GM18951 (cell line): ENCODE data around the gene ZNF609.

Experiments used
- POLR2A ChIP-seq: IDR thresholded peaks from 4 replicates; pipeline ENCODE4 v1.6.1; 2011; ENCODE audit warnings: mild to moderate bottlenecking; ENCODE audit not compliant: insufficient read length, insufficient read depth; ENCODE audit errors: extremely low read depth
- in situ Hi-C: fragments of 300-500 bp; cut with MboI; formaldehyde crosslinking; loops from one replicate; pipeline ENCODE4 v1.12.0; 2022; ENCODE audit warnings: low sequenced_read_pairs, mixed read lengths, inconsistent platforms; ENCODE audit not compliant: unreplicated experiment

ZNF609 gene

DNA sequence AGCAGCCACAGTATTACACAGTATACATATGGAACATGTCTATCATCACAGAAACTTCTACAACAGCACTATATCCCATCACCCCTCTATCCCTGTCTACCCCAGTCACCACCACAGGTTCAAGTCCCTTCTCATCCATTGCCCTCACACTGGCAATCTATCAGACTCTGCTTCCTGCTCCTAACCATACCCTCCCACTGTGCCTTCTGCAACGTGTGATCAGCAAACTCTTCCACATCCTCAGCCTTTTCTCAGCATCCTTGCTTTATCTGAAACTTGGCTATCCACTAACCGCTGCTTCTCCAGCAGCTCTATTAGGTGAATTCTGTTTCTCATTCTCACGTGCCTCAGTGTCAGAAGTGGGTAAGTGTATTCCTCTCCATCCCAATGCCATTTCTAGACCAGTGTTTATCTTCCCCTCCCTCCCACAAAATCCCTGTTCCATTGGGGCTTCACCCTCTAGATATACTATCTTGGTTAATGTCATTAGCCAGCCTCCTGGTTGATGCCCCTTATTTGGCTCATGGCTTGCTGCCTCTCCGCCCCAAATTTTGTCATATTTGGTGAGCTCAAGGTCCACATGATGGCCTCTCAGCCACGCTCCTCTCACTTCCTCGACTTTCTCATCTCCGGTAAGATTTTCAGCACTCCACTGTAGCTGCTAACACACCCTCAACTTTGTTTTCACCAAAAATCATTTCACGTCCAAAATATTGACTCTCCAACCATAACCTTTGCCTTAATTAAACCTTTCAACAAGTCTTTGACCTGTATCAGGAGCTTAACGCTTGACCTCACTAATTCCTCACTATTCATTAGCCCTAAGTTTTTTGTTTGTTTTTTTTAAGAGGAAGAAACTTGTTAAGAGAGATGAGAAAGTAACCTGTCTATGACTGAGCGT is 245.9 kb downstream of the ZNF609 start:
- TF ChIP-seq POLR2A, result no peak
- in situ Hi-C loops, result no loop called here

GRCh38 chr15:64710676-64711428 is 250.5 kb downstream of the ZNF609 start:
- in situ Hi-C loops, result no loop called here
- no peak for TF ChIP-seq POLR2A

- in situ Hi-C loops, result no loop called here
- TF ChIP-seq POLR2A, result no peak
These were observed 252.0 kb downstream of the ZNF609 start for GRCh38 chr15:64712353-64712752.

GRCh38 chr15:64713592-64713991 is 253.2 kb downstream of the ZNF609 start:
- in situ Hi-C loops, result no loop called here
- TF ChIP-seq POLR2A, result no peak

DNA sequence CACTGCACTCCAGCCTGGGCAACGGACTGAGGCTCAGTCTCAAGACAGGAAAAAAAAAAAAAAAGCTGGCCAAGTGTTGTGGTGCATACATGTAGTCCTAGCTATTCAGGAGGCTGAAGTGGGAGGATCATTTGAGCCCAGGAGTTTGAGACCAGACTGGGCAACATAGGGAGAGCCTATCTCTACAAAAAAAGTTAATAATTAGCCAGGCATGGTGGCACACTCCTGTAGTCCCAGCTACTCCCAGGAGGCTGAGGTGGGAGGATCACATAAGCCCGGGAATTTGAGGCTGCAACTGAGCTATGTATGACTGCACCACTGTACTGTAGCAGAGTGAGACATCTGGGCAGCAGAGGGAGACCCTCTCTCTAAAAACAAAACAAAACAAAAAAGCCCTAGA is 256.1 kb downstream of the ZNF609 start:
- no peak for TF ChIP-seq POLR2A
- in situ Hi-C loops, result no loop called here

- in situ Hi-C loops, result no loop called here
These were observed 256.8 kb downstream of the ZNF609 start for GRCh38 chr15:64717130-64717529.

DNA sequence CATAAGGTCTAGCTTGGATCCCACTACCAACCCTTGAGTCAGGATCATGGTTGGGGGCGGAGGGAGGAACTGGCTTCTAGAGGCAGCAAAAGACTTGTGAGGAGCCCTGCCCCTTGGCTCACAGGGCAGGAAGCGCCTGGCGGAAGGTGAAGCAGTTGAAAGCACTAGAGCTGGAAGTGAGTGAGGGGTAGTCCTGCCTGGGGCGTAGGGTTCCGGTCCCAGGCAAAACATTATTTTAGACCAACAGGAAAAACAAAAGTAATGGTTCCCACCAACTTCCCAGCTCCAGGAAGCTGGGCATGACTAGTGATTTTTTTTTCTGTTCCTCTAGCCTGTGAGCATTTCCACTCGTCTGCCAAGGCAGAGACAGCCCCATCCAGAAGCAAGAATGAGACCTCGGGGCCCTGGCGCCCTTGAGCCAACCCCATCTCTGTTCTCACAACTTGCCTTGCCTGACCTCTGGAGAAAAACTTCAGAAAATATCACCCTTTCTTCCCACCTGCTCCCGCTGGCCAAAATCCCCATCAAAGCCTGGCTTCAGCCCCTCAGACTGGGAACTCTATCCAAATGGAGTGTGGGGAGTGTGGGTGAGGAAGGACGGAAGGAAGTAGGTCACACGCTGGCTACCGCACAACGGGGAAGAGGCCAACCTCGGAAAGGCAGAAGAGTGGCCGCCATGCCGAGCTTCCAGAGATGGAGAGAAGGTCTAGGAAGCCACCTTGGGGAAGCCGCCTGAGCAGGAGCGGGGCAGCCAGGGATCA is 257.5 kb downstream of the ZNF609 start:
- TF ChIP-seq POLR2A, result no peak
- in situ Hi-C loops, result no loop called here

More at GRCh38 chr15:64717130-64717529, 256.8 kb downstream of the ZNF609 start:
- no peak for TF ChIP-seq POLR2A

- TF ChIP-seq POLR2A, result no peak
- in situ Hi-C loops, result no loop called here
These were observed 259.8 kb downstream of the ZNF609 start for GRCh38 chr15:64720188-64720587.

DNA sequence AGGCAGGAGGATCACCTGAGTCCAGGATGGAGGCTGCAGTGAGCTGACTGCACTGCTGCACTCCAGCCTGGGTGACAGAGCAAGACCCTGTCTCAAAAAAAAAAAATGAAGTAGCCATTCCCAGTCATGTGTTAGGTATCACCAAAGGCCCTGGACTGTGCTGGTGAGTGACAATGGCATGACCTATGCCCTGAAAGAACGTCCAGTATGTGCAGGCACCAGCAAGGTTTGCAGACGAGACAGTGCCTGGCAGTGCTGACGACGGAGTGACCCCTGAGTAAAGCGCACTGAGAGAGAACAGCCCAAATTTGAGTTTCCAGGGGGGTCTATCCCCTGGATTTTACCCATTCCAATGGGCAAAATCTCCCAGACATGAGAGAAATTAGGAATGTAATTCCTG is 269.8 kb downstream of the ZNF609 start:
- in situ Hi-C loops, result loop anchor here (10.0 kb wide), 1 partner anchor 45 kb away; no protein-coding TSS in a partner anchor
- no peak for TF ChIP-seq POLR2A

- TF ChIP-seq POLR2A, result no peak
- in situ Hi-C loops, result loop anchor here (10.0 kb wide), 1 partner anchor 46 kb away; no protein-coding TSS in a partner anchor
These were observed 270.8 kb downstream of the ZNF609 start for GRCh38 chr15:64731012-64731804.

- TF ChIP-seq POLR2A, result no peak
- in situ Hi-C loops, result loop anchor here (10.0 kb wide), 1 partner anchor 47 kb away; no protein-coding TSS in a partner anchor
These were observed 271.4 kb downstream of the ZNF609 start for GRCh38 chr15:64731805-64732151.

DNA sequence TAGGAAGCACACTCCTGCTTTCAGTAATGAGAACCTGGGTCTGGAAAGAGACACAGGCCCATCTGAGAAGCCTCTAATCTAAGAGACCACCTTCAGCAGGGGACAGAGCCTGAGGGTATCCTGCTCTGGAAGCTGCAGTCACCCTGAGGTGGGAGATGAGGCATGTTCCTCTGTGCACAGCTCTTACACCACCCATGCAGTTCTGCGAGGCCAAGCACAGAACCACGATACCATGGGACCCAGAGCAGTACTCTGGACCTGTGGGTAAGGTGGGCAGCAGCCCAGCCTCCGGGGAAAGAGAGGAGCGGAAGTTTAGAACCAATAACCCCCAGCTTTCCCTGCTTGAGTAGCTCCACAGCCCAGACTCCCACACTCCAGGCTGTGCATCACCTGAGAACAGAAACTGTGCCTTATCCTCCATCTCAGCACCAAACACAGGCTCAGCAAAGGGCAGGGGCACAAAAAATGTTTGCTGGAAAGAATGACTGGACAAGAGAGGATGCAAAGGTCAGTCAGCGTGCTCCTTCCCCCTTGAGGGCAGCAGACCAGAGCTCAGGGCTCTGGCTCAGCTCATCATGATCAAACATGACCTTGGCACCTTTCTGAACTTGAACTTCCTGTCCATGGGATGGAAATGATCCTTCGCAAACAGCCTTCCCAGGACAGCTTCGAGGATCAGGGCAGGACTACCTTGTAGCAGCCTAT is 271.9 kb downstream of the ZNF609 start:
- TF ChIP-seq POLR2A, result no peak
- in situ Hi-C loops, result loop anchor here (10.0 kb wide), 1 partner anchor 48 kb away; no protein-coding TSS in a partner anchor
